Upper lobe of left lung (tissue), 4 donors: ENCODE data around the gene MAST4.

Experiments used
- EP300 ChIP-seq, 4 donors: sonication (generic); formaldehyde crosslinking; IDR thresholded peaks; one replicate each; pipeline ENCODE4 v1.5.1; 2017; ENCODE audit warnings: antibody characterized with exemption in 4 of 4, control low read depth in 2 of 4
- POLR2A ChIP-seq, 4 donors: fragments of 450-650 bp; IDR thresholded peaks; one replicate each; pipeline ENCODE4 v1.5.1; 2016 to 2017; ENCODE audit warnings: antibody characterized with exemption in 4 of 4, mild to moderate bottlenecking in 2 of 4
- TF ChIP-seq, protein P1 (sequence below), 6 experiments: fragments of 450-650 bp in 4 of 6; fragments of 200-600 bp in 2 of 6; sonication (generic) in 2 of 6; IDR thresholded peaks; one replicate each; pipeline ENCODE4 v1.5.1; 2016 to 2019; ENCODE audit warnings: antibody characterized with exemption in 6 of 6

- TF ChIP-seq, protein P1, sequence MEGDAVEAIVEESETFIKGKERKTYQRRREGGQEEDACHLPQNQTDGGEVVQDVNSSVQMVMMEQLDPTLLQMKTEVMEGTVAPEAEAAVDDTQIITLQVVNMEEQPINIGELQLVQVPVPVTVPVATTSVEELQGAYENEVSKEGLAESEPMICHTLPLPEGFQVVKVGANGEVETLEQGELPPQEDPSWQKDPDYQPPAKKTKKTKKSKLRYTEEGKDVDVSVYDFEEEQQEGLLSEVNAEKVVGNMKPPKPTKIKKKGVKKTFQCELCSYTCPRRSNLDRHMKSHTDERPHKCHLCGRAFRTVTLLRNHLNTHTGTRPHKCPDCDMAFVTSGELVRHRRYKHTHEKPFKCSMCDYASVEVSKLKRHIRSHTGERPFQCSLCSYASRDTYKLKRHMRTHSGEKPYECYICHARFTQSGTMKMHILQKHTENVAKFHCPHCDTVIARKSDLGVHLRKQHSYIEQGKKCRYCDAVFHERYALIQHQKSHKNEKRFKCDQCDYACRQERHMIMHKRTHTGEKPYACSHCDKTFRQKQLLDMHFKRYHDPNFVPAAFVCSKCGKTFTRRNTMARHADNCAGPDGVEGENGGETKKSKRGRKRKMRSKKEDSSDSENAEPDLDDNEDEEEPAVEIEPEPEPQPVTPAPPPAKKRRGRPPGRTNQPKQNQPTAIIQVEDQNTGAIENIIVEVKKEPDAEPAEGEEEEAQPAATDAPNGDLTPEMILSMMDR (IDR thresholded peaks at IDR 0.05) = no peak
- no peak for TF ChIP-seq POLR2A (IDR thresholded peaks at IDR 0.05)
- TF ChIP-seq EP300 (IDR thresholded peaks at IDR 0.05) = no peak
Measured at GRCh38 chr5:66982056-66982387, 385.8 kb downstream of the MAST4 start.
